HG02623 (cell line): ENCODE data around the gene ZNF783.
"Not testable (repeated sequence)": the region's sequence is repeated elsewhere in the genome, so short reads cannot be mapped to it uniquely, and the experiment has no call there.

ENCODE experiments used
- ATAC-seq: cut with Tn5 transposase; IDR thresholded peaks from one replicate; pipeline ENCODE4 v1.9.1; 2021; ENCODE audit warnings: moderate library complexity; ENCODE audit not compliant: unreplicated experiment

The ZNF783 gene

DNA sequence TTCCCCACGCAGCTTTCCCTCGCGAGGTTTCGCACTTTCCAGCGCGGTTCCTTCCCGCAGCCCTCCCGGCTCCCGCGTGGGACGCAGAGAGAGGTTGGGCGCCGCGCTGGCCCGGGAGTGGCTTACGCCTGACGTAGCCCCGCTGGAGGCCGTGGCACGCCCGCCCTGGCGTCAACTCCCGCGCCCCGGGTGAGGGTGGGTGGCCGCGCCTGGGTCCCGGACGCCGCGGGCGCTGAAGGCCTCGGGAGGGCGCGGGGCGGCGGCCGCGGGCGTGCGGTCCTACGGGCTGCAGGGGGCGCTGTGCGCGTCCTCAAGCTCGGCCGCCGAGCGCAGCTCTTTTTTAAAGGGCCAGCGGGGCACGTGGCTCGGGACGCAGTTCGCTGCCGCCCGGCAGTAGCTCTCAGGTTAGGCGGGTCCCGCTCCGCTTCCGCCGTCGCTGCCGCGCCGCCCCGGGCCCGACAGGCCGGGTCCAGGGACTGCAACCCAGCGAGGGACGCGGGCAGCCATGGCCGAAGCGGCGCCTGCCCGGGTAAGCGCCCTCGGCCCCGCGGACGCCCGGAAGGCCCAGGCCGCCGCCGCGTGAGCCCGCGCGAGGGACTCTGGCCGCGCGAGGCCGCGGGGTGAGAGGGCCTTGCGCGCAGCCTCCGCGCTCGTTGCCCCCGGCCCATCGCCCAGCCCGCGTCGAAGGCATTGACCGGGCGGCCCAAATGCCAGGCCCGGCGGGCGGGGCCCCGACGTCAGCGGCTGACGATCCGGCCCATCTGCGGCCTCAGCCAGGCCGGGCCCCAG lies at the start of gene ZNF783:
Gene ZNF783, plus strand, starts transcription at position 368 of the 789 bp plus-strand sequence. Its CDS starts 138 bp downstream, at position 506.
- peak; percentile 85 for ATAC-seq

- ATAC-seq = no peak
Measured at GRCh38 chr7:149214020-149214720, 47.8 kb upstream of the ZNF783 start.

DNA sequence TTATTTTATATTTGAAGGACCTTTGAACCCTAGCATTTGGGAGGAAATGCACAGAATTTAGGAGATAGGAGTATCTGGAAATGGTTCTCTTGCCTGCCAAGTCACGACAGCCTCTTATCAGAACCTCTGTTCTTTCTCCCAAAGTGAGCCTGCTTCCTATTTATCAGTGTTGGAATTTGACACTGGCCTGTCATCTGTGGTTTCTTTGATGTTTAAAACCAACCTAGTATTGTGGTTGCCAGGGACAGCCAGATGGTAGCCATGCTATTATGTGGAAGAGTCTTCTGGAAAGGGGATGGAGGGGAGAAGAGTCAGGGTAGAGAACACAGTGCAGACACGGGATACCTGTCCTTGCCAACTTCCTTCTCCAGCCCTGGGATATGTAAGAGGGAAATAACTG lies 45.6 kb upstream of the ZNF783 start:
- ATAC-seq = no peak

DNA sequence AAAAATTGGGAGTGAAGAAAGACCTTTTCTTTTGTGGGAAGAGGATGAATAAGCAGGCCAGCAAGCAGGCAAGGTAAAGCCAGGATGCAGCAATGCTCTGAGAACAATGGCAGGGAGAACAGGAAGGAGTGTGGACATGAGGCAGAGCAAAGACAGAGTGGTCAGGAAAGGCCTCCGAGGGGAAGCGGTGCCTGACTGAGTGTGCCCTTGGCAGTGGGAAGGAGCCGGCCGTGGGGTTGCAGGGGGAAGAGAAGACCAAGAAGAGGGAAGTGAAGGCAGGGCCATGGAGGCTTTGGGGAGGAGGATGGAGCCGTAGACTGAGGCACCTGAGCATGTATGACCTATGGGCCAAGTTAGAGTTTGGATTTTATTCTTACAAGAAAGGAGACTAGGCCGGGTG lies 44.4 kb upstream of the ZNF783 start:
- ATAC-seq = no peak

DNA sequence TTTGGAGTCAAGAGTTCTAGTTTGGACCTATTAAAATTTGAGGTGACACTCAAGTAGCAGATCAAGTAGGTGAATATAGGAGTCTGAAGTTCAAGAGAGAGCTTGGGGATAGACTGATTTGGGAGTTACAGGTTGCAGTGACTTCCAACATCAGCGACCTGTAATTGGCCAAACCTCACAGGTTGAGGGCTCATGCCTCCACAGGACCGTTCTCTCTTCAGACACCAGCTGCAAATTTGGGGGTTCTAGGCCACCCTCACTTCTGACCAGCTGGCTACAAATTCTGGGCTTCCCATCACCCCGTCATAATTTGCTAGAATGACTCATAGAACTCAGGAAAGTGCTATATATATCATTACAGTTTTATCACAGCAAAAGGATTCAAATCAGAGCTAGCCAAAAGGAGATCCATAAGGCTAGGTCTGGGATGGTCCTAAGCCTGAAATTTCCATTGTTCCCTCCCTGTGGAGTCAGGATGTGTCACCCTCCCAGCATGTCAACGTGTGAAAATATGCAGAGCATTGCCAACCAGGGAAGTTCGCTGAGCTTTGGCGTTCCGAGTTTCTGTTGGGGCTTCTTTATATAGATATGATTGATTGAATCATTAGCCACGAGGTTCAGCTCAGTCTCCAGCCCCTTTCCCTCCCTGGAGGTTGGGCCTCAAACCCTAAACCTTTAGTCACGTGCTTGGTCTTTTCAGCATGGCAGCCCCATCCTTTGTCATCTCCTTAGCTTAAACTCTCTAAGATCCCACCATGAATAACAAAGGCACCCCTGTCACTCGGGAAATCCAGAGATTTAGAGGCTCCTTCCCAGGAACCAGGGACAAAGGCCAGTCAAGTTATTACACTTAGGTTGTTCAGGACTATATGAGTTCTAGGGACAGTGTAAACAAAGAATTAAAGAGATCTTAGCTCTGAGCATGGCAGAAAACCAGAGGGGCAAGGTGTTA lies 43.3 kb upstream of the ZNF783 start:
- ATAC-seq = no peak

DNA sequence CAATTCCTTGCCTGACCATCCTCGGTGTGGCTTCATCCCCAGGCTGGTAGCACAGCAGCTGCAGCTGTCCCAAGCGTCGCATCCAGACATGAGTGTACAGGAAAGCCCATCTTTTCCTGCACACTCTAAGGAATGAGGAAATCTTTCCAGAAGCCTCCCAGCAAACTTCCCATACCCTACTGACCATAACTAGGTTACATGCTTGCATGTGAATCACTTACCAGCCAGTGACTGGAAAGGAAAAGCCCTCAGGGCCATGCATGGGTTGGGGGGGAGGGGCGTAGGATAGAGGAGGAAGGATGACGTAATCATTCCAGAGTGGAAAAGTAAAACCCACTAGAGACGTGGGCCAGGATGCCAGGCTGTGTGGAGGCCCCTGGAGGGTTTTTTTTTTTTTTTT lies 41.5 kb upstream of the ZNF783 start:
- no peak for ATAC-seq

- ATAC-seq = no peak
Measured at GRCh38 chr7:149223176-149223575, 38.8 kb upstream of the ZNF783 start.

DNA sequence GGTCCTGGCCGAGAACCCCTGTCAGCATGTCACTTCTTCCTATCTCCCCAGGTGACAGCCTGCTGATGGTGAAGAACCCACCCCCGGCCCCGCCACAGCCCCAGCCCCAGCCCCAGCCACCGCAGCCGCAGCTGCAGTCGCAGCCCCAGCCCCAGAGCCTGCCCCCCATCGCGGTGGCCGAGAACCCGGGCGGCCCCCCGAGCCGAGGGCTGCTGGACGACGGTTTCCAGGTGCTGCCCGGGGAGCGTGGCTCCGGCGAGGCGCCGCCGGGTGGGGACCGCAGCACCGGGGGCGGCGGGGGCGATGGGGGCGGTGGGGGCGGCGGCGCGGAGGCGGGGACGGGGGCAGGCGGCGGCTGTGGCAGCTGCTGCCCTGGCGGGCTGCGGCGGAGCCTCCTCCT lies 38.2 kb upstream of the ZNF783 start:
- ATAC-seq = no peak

GRCh38 chr7:149224352-149224751 lies 37.6 kb upstream of the ZNF783 start:
- ATAC-seq = no peak

- ATAC-seq = no peak
Measured at GRCh38 chr7:149225106-149225505, 36.9 kb upstream of the ZNF783 start.

DNA sequence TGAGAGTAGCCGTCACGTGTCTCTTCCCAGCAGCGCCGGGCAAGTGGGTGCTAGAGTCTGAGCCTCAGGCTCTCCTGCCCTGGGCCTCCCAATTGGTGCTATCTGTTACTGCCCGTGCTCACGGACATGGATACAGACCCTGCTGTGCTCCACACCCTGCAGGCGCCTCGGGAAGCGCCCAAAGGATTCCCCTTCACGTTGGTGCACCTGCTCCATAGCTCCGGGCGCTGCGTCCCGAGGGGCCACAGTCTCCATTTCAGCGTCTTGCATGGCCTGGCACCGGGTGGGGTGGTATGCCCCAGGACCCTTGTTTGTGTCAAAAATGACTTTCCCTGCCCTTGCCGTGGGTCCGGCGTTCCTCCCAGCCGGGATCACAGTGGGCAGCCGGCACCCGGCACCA lies 36.3 kb upstream of the ZNF783 start:
- ATAC-seq = no peak

DNA sequence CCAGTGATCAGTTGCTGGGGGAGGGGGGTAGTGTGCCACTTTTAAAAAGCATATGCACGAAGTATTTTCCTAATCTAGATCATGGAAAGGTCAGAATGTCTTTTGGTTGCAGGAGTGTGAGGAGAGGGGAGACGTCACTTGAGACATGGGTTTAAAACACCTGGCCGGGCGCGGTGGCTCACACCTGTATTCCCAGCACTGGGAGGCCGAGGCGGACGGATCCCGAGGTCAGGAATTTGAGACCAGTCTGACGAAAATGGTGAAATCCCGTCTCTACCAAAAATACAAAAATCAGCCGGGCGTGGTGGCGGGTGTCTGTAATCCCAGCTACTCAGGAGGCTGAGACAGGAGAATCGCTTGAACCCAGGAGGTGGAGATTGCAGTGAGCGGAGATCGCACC lies 35.6 kb upstream of the ZNF783 start:
- ATAC-seq = not testable (repeated sequence)

- no peak for ATAC-seq
Measured at GRCh38 chr7:149226840-149227494, 35.0 kb upstream of the ZNF783 start.

GRCh38 chr7:149228831-149229471 lies 33.0 kb upstream of the ZNF783 start:
- ATAC-seq = no peak

DNA sequence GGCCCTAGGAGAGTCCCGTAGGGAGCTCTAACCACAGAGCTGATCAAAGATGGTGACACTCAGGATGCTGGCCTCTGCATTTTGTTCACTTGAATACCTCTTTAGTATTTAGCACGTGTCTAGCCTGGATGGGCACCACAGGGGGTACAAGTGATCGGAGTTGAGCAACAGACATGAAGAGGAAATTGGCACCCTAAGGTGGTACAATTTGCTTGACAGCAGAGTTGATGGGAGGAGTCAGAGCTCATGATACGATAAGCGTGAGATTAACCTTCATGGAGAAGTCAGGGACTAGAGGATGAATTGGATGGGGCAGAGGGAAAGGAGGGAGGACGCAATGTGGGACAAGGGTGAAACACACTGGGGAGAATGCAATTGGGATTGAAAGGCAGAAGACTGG lies 32.5 kb upstream of the ZNF783 start:
- ATAC-seq = no peak

GRCh38 chr7:149232362-149232761 lies 29.6 kb upstream of the ZNF783 start:
- no peak for ATAC-seq

- ATAC-seq = not testable (repeated sequence)
Measured at GRCh38 chr7:149233655-149234204, 28.3 kb upstream of the ZNF783 start.

DNA sequence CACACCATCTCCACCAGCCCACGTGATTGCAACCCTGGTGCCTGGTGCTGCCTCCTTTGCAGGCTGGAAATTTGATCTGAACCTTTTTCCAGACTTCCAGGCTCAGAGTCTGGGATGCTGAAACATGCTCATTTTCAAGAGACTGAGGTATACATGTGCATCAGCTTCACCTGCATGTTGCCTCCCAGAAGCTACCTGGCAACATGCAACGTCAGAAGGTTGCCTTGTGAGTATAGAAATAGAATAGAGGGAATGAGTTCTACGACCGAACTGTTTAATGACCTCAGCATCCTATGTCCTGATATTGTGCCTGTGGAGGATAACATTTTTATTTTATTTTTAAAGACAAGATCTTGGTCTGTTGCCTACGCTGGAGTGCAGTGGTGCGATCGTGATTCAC lies 24.5 kb upstream of the ZNF783 start:
- ATAC-seq = no peak

DNA sequence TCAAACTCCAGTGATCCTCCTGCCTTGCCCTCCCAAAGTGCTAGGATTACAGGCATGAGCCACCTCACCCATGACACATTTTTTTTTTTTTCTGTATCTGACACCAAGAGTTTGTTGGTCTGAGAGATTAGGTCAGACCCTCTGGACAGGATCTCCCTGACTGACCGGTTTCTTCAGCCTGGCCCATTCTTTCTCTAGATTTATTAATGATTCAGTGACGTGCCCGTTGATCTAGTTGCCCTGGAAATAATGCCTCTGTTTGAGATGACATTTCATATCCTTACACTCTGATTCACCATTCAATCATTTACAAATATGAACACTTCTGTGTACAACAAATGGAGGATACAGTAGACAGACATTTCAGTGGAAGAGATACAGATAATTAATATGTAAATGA lies 23.9 kb upstream of the ZNF783 start:
- ATAC-seq = no peak
